AG08396 (cell line): ENCODE results near the gene ARHGEF3.

Experiments used
- DNase-seq: peaks from one replicate; pipeline ENCODE4 v3.0.0; 2012; ENCODE audit warnings: low spot score, mixed read lengths

ARHGEF3 gene, protein sequence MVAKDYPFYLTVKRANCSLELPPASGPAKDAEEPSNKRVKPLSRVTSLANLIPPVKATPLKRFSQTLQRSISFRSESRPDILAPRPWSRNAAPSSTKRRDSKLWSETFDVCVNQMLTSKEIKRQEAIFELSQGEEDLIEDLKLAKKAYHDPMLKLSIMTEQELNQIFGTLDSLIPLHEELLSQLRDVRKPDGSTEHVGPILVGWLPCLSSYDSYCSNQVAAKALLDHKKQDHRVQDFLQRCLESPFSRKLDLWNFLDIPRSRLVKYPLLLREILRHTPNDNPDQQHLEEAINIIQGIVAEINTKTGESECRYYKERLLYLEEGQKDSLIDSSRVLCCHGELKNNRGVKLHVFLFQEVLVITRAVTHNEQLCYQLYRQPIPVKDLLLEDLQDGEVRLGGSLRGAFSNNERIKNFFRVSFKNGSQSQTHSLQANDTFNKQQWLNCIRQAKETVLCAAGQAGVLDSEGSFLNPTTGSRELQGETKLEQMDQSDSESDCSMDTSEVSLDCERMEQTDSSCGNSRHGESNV

DNA sequence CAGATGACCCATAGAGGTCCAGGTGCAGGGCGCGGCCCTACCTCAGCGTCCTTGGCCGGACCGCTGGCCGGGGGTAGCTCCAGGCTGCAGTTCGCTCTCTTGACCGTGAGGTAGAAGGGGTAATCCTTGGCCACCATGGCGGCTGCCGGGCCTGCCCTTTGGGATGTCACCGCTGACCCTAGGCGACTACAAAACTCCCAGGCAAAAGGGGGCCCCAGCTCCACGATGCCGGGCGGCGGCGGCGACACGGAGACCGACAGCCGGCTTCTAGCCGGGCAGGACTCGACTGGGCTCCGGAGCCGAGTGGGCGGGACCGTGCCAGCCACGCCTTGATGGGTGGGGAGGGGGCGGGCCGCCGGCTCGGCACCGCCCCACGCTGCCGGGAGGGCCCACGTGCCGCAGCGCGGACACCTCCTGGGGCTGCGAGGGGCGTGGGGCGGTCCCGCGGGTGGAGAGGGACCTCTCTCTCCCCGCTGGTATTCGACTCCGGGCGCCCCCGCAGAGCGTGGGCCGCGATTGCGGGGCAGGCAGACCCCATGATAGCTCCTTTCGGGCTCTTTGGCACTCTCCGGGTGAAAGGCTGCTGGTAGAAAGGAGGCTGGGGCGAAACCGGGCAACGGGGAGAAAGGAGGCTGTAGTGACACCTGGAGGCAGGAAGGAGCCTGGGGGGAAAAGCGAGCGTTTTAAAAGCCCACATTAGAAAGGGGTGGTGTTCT is at the start of gene ARHGEF3:
Gene ARHGEF3, minus strand, starts transcription at position 288 of the 716 bp plus-strand sequence. Its CDS starts 151 bp downstream, at position 137.
- peak; percentile 93 for DNase-seq

DNA sequence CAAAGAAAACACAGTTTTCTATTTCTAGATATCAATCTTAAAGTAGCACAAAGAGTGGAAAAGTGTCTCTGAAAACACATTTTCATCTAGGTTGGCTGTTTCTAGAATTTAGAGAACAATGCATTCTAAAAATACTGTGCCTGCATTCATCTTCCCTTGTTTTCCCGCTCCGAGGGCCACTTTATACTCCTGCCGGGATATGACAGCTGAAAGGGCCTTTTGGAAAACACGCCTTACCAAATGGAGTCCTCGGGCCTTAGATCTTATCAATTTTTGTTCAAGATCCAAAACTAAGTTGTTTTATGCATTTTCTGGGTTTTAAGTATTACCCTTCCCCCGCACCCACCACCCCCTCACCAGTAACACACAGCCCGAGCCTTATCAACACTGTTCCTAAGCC is 47.9 kb upstream of the ARHGEF3 start:
- DNase-seq = no peak

DNA sequence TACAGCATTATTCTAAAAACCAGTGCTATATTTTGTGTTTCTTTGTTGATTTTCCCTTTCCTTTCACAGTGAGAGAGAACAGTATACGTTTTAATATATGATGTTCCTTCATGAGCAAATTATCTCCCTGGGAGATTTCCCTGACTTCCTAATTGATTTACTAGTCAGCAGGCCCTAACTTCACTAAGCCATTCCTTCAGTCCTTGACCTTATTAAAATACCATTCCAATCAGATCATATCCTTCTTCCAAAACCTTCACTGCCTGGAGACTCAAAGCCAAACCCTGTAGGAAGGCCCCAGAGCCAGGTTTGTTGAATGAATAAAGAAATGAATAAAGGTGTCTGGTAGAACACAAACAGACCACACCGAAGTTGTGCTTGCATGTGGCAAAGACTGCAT is 43.8 kb upstream of the ARHGEF3 start:
- DNase-seq = no peak

DNA sequence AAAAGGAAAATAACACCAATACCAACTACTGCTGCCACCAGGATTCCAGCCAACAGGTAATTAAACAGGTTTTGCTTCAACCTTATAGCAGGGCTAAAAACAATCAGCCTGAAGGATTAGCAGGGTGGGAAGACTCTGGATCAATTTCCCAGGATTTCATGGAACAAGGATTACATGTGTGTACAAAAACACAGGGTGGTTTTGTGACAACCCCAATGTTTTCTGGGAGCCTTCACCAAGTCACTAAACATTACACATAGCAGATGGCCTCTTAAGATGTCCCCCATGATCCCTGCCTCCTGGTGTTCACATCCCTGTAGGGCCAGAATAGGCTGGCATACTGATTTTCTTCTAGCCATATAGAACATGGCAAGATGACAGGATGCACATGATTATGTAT is 42.8 kb upstream of the ARHGEF3 start:
- no peak for DNase-seq

DNA sequence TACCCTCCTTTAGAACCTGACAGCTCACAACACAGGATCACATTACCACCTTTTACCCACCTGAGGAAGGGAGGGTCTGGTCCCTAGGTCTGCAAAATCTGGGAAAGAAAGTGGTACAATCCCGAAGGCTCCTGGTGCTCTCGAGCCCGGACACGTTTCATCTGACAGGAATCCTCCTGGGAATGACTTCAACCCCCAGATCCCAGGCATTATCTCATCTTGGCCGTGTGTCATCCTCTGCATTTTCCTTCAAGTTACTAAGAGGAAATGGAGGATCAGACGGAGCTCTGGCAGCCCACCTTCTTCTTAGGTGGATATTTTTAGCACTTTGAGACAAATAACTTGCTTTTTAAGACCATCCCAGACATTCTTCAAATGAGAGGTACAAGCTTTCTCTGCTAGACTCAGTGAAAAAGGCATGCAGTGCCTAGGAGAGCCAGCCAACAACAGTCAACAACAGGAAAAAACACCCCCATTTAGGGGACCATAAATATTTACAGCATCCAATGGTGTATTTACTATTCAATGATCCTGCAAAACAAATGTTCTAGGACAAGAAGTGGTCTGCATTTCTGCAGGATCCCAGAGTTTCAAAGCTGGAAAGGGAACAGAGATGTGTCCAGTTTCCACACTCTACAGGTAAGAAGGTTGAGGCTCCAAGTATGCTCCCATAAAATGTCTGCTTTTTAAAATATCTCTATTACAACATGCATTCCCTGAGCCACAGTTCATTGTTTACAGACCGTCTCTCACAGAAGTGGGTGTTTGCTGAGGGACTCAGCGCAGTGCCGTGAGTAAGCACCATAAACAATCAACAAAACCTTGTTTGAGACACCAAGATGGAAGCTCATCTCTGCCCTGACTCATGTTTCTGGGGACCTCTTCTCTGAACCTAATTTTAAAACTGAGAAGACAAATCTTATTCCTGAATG is 38.3 kb upstream of the ARHGEF3 start:
- DNase-seq = peak; percentile 45

DNA sequence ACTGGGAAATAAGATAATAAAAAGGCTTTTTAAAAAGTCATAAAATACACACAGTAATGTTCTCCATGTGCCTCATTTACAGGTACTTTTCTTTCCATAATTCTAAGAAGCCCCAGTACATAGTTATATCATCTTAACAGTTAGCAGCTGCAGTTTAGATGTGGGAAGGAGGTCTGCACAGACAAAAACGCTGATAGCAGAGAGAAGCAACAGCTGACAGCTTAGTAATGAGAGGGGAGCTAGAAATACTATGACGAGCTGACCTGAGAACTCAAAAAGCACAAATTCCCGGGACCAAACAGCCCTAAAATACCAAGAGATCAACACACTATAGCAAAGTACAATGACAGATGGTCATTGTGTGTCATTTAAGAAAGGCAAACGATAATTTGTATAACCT is 36.7 kb upstream of the ARHGEF3 start:
- no peak for DNase-seq

DNA sequence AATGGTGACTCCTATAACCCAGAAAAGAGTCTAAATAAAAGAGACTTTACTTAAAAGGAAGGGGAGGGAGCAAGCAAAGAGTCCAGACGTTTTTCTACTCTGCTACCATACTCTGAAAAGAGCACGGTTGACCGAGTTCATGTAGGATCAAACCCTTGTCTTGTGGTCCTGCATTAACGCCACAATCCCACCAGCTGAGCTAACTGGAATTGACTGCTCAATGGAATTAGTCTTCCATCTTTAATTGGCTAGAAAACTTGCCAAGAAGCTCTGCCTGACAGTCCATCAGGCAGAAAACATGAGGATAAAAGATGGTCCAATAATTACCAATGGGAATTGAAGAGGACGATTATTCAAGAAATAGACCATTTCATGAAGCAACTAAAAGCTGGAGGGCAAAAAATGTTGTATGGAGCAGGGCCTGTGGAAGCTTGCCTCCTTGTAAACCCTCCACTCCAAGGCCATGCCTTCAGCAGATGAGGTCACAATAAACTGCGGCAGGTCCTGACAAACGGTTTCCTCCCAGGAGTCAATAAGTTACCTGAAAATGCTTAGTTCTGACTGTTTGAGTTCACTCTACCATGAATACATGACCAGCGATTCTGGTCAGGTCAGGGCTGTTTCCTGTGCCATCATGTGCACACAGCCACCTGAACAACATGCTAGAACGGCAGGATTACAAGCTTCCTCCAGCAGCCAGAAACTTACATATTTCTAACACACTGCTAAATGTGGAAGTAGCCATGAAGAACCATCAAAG is 35.6 kb upstream of the ARHGEF3 start:
- DNase-seq = no peak

DNA sequence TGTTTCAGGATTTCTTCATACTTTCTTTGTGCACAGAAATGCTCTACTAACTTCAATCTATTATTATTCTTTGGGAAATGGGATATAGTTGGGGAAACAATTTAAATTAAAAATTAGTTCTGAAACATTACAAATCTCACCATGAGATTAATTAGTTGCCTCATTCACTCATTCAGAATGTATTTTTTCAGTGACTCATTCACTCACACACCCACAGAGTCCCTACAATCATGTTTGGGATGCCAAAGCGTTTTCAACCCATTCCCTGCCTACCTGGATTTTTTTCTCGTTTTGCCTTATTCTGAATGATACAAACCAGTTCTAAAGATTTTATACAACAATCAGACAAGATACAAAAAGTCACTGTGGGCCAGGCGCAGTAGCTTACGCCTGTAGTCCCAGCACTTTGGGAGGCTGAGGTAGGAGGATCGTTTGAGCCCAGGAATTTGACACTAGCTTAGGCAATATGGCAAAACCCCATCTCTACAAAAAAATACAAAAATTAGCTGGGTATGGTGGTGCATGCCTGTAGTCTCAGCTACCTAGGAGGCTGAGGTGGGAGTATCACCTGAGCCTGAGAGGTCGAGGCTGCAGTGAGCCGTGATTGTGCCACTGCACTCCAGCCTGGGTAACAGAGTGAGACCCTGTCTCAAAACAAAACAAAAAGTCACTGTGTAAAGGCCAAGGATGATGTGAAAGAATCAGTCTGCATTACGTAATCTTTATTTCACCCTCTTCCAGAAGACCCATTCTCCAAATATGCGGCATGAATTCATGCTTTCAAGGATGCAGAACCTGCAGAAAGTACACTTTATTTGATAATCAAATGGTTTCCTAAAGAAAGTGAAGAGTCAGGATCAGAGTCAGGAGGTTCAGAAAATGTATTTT is 34.8 kb upstream of the ARHGEF3 start:
- DNase-seq = no peak

DNA sequence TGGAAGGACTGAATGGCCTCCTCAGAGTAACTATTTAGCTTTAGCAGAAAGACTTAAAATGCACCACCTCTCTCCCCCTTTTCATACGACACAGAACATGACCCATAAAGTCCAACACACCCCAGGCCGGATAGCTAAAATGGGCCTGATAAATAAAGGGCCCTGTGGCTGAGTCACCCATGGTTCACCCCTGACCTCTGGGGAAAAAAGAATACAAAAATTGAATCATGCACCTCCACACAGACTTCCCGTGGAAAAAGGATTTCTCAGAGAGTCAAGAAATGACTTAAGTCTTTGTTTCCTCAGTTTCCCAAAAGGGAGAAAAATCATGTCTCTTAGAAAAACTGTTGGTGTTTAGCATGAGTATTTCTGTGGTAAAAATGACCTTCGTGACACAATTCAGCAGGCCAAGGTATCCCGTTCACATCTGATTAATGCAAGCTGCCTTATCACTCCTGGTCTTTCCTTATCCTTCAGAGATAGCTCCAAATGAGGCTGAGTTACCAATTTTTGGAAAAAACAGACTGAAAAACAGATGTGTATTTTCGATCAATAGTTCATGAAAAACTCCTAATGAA is 34.0 kb upstream of the ARHGEF3 start:
- peak; percentile 10 for DNase-seq

DNA sequence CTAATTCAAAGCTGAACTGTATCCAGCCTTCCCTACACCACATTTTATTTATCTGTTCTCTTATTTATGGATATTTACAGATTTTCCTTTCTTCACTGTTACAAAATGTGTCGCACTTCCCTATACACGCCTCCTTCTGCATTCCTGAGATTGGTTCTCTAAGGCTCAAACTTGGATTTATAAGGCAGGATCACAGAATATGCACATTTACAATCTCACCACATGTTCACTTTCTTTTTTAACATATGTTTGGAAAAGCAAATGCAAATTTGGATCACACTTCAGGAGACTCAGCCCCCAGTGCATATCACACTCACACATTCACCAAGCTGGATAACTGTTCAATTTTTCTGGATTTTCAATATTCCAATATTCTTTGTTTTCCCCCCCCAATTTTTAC is 31.8 kb upstream of the ARHGEF3 start:
- no peak for DNase-seq

DNA sequence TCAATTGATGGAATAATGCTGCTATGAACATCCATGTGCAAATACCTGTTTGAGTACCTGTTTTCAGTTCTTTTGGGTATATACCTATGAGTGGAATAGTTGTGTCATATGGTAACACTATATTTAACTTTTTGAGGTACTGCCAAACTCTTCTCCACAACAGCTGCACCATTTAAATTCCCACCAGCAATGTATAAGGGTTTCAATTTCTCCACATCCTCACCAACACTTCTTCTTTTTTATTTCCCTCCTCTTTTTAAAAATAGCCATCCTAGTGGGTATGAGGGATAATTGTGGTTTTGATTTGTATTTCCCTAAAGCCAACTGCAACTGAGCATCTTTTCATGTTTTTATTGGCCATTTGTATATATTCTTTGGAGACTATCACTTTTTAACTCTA is 31.3 kb upstream of the ARHGEF3 start:
- DNase-seq = no peak

DNA sequence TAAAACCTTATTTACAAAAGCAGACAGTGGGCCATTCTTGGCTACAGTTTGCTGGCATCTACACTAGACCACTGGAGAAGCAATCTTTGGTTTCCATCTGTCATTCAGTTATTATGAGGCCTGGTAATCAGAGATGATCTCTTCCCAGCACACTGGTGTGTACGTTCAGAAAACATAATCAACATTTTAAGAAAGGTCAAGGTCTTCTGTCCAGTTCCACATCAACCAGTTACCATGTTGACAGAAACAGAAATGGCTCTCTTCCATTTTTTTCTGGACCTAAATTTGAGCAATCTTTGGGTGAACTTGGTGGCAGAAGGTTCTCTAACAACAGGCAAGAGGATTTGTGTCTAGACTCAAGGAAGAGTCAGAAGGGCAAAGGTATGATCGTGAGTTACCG is 29.8 kb upstream of the ARHGEF3 start:
- DNase-seq = no peak

DNA sequence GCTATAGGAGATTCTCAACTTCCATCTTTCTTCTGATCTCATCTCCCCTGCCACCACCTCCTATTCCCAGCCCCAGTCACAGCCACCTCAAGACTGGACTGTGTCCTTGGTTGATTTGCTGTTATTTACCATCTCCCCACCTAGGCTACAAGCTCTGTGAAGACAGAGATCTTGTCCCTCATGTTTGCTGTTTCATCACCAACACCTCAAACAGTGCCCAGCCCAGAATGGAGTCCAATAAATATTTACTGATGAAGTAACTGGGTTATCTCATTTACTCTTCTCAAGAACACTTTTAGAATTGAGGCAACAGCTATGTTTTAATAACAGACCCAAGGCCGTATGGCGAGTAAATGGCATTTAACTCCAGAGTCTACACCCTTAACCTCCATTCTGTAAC is 29.1 kb upstream of the ARHGEF3 start:
- DNase-seq = no peak

DNA sequence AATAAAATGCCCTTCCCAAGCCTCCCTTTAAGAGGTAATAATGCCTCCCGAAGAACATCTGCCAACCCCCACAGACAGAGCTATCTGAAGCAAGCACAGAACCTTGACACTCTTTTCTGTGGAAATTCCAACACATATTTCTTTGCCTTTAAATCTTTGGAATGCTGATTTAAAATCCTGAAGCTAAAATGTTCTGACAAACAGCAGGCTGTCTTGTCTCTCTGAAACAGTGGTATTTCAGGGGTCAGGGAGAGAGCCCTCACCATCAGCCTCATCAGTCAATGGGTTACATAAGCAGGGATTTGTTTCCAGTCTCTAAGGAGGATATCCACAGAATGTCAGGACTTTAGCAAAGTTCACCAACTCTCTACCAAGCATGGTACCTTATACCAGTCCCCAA is 27.8 kb upstream of the ARHGEF3 start:
- DNase-seq = no peak

DNA sequence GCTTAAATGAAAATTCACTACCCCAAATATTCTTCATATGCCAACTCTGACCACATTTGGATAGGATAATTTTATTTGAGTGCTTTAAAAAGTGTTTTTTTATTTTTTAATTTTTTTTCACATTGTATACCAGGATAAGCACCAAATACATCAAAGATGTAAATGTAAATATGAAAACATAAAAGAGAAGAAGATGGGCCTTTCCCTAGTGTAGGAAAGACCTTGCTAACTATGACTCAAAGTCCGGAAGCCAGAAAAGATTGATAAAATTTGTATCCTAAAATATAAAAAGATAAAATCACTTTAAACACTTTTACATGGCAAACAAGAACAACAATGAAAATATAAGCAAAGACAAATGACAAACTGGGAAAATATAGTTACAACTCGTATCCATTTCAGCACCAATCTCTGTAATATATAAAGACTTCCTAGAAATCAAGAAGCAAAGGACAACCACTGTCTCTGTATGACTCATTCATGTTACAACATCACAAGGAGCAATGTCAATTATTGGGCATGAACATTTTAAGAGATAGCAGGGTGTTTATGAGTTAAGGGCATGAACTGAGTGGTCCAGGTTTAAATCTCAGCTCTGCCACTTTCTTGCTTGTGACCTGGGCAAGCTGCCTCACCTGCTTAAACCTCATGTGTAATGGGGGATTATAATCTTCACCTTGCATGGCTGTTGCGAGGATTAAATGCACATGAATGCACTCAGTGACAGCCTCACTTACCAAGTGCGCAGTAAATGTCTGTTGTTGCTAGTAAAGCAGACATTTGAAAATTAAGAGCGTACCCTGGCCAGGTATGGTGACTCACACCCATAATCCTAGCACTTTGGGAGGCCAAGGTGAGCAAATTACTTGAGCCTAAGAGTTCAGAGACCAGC is 25.3 kb upstream of the ARHGEF3 start:
- DNase-seq = no peak

DNA sequence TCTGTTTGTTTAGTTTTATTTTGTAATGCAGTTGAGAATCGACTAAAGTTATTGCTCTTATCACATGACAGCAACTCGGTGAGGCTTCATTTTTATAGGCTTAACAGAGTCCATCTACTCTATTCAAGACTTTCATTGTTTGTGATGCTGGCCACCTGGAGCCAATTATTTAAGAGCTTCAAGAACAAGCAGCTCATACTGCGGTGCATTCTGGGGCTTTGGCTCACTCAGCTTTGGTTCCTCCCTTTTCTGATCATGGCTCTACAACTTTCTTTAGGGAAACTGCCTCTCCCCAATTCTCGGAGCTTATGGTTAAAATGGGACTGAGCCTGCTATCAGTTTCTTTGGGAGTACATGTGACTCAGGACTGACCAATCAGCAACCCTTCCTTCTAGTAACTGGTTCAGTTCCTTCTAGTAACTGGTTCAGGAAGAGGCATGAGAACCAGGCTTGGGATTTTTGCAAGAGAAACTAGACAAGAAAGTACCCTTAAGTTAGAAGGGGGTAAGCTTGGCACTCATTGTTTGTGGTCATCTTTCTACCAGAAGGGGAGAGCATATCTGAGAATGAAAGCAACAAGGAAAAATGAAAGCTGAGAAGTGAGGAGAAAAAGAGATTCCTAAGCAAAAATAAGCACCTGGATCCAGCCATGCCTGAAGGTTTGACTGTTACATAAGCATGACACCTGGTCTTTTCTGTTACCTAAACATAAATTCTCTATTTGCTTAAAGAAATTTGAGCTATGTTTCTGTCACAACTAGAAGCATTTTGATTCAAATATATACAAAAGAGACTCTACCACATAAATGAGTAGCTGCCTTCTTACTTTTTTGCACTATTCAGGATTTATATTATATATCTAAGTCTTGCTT is 24.1 kb upstream of the ARHGEF3 start:
- DNase-seq = no peak

DNA sequence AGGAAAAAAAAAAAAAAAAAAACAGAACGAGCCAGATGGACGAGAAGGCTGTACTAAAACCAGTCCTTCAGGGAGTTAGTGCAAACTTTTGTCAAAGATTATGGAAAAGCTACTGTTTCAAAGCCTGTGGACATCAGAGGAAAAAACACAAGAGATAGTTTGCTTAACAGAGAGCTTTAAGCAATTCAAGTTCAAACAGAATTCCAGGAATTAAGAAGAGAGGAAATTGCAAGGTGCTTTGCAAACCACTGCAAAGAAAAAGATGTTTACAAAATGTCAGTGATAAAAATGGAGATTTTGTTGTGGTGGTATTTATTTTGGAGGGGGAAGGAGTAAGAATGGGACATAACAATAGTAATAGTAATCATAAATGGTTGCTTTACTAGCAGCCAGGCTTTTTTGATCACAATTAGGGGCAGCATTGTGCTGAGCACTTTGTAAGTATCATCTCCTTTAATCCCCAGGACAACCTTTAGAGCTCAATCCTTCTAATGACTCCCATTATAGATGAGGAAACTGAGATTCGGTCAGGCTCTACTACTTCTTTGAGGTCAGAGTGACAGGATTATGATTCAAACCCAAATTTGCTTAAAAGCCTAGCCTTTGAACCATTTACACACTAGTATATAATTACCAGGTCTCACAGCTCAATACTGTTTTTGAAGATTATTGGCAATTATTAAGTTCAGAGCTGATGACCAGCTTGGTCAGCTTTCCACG is 22.4 kb upstream of the ARHGEF3 start:
- no peak for DNase-seq
